ENCODE data around the gene ABI3BP.

Gene ABI3BP

DNA sequence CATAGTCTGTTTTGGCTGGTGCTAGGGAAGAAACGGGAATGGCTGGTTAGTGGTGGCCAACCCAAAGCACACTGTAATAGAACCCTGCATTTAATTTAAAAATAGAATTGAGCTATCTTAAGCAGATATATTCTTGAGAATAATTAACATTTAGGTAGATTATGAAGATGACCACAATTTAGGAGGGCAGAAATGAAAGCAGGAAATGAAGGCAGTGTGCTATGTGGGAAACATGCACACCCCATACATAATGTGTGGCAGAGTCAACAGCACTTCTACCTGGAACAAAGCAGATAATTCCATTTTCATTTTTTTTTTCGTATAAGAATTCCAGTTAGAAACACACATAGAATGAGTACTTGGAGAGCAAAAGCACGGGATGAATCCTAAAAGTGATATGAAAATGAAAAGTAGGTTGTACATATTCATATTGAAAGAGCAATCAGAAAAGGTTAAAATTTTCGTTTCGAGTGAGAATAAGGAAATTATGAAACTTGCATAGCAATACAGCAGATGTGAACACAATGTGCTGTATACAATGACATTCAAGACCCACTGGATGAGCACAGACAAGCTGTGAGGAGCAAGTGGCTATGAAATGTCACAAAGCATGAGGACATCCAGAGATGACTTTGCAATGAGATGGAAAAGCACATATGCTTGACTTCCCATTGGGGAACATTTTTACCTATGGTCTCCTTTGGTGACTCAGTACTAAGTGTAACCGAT lies 181.3 kb downstream of the ABI3BP start:
- H3K9me3 Mint-ChIP-seq, result no peaks in the 10 kb centered on the region
- H3K27me3 Mint-ChIP-seq, result peaks cover 17% of the 10 kb centered on the region
- no peaks in the 10 kb centered on the region for H3K4me1 Mint-ChIP-seq
- H3K4me3 Mint-ChIP-seq, result no peak overlapping the region
- no peaks in the 10 kb centered on the region for H3K36me3 Mint-ChIP-seq
- no peak overlapping the region for H3K27ac Mint-ChIP-seq

DNA sequence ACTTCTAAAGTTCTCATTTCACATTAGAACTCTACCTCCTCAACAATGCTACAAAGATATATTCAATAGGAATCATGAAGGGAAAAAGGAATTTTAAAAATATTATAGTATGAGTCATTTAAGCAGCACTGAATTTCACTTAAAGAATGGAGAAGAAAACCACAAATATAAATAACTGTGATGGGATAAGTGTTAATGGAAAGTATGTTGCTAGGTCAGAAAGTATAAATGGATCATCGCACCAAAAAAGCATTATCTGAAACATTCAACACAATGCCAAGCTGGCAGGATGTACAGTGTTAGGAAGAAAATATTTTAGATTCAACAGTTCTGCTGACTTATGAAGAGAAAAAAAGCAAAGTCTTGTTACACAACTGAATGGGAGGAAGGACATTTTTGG lies 182.6 kb downstream of the ABI3BP start:
- Mint-ChIP-seq H3K36me3 (no peaks in the 10 kb centered on the region), H3K4me1 (no peaks in the 10 kb centered on the region), H3K27me3 (peaks cover 15% of the 10 kb centered on the region), H3K27ac (no peak overlapping the region), H3K9me3 (no peaks in the 10 kb centered on the region), H3K4me3 (no peak overlapping the region)

DNA sequence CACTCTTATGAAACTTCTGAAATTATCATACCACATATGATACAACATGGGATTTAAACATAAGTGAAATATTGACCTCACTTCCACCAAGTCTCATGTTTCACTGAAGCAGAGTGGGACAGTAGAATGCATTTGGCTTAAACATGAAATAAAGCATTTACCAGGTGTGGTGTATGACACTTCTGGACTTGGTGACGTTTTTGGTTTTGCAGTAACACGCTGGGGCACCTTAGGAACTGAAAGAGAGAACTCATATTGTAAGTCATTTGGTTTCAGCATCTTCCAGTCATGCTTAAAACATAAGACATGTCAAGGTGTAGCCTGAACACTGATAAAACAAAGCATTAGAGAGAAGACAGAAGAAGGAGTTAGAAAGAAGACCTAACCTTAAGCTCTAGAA lies 188.6 kb downstream of the ABI3BP start:
- H3K9me3 Mint-ChIP-seq, result no peaks in the 10 kb centered on the region
- no peak overlapping the region for H3K27ac Mint-ChIP-seq
- H3K4me1 Mint-ChIP-seq, result no peaks in the 10 kb centered on the region

DNA sequence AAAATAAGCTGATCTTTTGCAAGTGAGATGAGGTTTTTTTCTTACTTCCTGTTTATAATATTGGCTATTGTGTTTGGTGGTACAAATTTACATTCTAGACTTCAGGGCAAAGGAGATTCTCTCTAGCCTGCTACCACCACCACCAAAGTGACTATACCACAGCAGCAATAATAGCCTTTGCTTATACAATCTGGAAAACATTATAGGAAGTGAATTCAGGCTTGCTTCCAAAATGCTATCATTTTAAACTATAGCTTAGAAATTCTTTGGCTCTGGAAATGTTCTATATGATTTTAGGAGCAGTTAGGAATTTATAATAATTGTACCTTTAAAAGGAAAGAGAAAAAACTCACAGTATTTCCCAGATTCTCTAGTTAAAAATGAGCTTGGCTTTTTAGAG lies 189.5 kb downstream of the ABI3BP start:
- Mint-ChIP-seq H3K4me3 (no peak overlapping the region), H3K36me3 (no peaks in the 10 kb centered on the region), H3K4me1 (no peaks in the 10 kb centered on the region), H3K27ac (no peak overlapping the region), H3K27me3 (peaks cover 6% of the 10 kb centered on the region), H3K9me3 (no peaks in the 10 kb centered on the region)

More for the DNA sequence above, 188.6 kb downstream of the ABI3BP start:
- peaks cover 12% of the 10 kb centered on the region for H3K27me3 Mint-ChIP-seq
- no peak overlapping the region for H3K4me3 Mint-ChIP-seq
- H3K36me3 Mint-ChIP-seq, result no peaks in the 10 kb centered on the region

DNA sequence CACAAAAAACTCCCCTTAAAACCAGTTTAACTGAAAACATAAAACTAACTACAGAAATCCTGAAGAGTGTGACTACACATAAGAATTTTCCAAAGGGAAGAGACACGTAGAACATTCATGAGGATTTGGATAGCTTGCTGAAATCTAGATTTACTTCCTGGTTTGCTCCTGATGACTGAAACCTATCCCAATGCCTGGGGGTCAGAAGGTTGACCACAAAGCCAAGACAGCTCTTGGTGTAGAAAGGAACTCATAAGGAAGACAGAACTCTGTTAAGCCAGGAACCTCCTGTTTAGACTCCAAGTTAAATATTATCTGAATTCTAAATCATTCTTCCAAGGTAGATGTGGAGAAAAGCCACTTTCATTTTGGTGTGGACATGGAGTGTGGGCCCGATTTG lies 191.1 kb downstream of the ABI3BP start:
- H3K36me3 Mint-ChIP-seq, result no peaks in the 10 kb centered on the region
- H3K27ac Mint-ChIP-seq, result no peak overlapping the region
- H3K4me3 Mint-ChIP-seq, result no peak overlapping the region
- peaks cover 4% of the 10 kb centered on the region for H3K27me3 Mint-ChIP-seq
- no peaks in the 10 kb centered on the region for H3K9me3 Mint-ChIP-seq
- no peaks in the 10 kb centered on the region for H3K4me1 Mint-ChIP-seq

DNA sequence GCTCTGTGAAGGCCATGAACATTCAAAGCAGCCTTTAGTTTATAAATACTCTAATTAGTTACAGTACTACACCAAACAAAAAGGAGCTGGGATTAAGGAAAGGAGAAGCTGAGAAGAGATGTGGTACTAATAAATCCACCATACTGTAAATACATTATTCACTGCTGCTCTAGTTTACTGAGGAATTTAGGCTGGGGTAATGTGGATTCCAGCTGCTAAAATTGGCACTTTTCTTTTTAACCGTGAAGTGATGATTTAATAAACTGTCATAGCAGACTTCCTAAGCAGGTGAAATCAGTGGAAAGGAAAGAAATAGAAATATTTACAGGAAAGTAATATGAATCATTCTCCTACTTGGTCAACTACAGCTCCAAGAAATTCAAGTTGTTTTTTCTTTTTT lies 195.2 kb downstream of the ABI3BP start:
- no peak overlapping the region for H3K27ac Mint-ChIP-seq
- no peaks in the 10 kb centered on the region for H3K27me3 Mint-ChIP-seq

DNA sequence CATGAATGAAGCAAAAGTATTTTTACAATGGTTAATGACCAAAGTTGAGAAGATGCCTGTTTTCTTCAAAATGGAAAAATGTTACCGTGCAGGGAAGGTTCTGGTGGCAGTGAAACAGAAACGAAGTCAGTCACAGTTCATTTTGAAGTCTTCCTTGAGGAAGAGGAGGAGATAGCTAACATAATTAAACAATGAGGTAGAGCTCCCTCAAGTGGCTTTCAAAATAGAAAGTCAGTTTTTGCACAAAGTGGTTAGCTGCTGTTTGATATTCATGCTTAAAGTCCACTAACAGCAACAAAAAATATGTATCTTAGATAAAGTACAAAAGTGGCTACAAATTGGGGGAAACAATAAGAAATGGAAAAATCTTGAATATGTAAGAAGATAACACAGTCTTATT lies 196.7 kb downstream of the ABI3BP start:
- no peak overlapping the region for H3K4me3 Mint-ChIP-seq
- no peaks in the 10 kb centered on the region for H3K36me3 Mint-ChIP-seq
- H3K27me3 Mint-ChIP-seq, result no peaks in the 10 kb centered on the region
- H3K4me1 Mint-ChIP-seq, result peaks cover 6% of the 10 kb centered on the region
- no peaks in the 10 kb centered on the region for H3K9me3 Mint-ChIP-seq
- H3K27ac Mint-ChIP-seq, result no peak overlapping the region

More for the DNA sequence above, 195.2 kb downstream of the ABI3BP start:
- Mint-ChIP-seq H3K4me3 (no peak overlapping the region), H3K36me3 (no peaks in the 10 kb centered on the region), H3K4me1 (peaks cover 6% of the 10 kb centered on the region), H3K9me3 (no peaks in the 10 kb centered on the region)

DNA sequence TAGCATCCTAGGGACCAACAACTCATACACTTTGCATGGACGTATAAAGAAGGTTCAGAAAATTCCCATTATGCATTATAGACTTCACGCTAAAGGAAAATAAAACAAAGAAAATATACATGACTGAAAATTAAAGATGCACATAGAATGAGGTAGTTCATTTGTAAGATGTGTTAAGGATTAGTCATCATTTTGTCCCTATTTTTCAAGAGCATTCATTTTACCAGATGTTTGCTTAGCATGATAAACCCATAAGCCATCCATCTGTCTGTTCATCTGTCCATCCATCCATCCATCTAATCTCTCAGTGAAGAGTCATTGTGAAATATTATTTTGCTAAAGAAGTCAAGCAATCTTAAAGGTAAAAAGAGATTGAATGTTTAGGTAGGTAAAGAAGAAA lies 203.6 kb downstream of the ABI3BP start:
- no peaks in the 10 kb centered on the region for H3K4me1 Mint-ChIP-seq
- H3K36me3 Mint-ChIP-seq, result no peaks in the 10 kb centered on the region
- H3K9me3 Mint-ChIP-seq, result peaks cover 5% of the 10 kb centered on the region
- H3K27ac Mint-ChIP-seq, result no peak overlapping the region
- H3K27me3 Mint-ChIP-seq, result no peaks in the 10 kb centered on the region
- no peak overlapping the region for H3K4me3 Mint-ChIP-seq

DNA sequence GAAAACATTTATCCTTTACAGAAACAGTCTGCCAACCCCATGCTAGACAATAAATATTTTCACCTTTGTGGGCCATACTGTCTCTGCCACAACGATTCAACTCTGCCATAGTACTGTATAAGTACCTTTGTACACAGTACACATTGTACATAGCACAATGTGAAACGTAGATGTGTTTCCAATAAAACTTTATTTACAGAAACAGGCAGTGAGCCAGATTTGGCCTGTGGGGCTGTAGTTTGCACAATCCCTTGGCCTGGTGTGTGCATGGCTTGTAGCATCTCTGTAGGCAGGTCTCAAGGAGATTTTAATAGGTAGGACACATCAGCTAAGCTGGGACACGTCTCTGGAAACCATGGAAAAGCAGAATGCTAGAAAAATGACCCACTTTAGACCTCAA lies 209.6 kb downstream of the ABI3BP start:
- H3K27me3 Mint-ChIP-seq, result no peaks in the 10 kb centered on the region
- no peaks in the 10 kb centered on the region for H3K4me1 Mint-ChIP-seq
- no peak overlapping the region for H3K4me3 Mint-ChIP-seq
- no peaks in the 10 kb centered on the region for H3K36me3 Mint-ChIP-seq
- peaks cover 8% of the 10 kb centered on the region for H3K9me3 Mint-ChIP-seq
- no peak overlapping the region for H3K27ac Mint-ChIP-seq

DNA sequence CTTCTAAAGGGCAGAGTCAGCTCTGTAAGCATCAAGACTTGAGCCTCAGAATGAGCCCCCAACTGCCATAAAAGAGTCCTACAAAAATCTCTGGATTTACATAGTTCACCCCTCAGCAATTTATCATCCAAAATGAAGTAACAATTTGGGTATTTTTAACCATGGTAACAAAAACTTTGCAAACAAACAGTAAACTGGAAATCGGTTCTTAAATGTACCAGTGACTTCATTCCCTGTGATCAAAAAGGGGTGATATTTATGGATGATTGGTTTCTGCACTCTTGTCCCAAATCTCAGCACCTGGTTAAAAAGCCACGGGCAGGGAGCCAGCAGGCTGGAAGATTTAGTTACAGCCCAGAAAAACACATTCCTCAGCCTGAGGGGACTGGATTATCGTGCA lies 210.3 kb downstream of the ABI3BP start:
- H3K27me3 Mint-ChIP-seq, result no peaks in the 10 kb centered on the region
- H3K36me3 Mint-ChIP-seq, result no peaks in the 10 kb centered on the region
- H3K27ac Mint-ChIP-seq, result no peak overlapping the region
- no peaks in the 10 kb centered on the region for H3K4me1 Mint-ChIP-seq
- no peak overlapping the region for H3K4me3 Mint-ChIP-seq
- peaks cover 8% of the 10 kb centered on the region for H3K9me3 Mint-ChIP-seq

DNA sequence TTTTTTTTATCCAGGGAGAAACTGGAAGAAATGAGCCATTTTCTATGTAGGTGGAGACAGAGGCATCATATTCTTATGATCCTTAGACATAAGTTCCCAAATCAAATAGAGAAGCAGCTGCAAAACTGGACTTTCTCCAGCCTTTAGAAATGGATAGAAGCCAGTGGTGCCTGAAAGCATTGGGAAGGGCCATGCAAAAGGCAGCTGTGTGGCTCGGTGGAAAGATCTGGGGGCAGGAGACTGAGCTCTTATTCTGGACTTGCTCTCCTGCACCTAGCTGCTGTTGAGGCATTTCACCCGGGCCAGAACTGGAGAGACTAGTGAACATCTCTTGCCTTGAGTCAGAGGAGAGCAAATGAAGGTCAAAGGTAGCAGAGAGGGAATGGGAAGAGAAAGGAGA lies 210.9 kb downstream of the ABI3BP start:
- no peaks in the 10 kb centered on the region for H3K4me1 Mint-ChIP-seq
- H3K27me3 Mint-ChIP-seq, result no peaks in the 10 kb centered on the region

DNA sequence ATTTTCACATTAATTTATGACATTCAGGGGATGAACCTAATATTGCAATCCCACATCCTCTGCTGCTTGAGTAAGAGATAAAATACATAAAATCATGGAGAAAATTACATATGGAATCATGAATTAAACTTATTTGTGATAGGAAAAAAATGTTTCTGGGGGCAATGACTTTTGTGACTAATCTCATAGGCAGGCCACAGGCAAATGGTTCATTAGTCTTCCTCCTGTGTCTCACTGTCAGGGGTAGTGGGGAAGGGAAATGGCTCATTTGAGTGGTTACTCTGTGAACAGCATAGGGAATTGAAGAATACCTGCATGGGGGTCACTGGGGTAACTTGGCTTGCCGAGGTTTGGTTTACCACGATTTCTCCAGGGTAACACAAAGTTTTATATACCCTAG lies 211.9 kb downstream of the ABI3BP start:
- H3K9me3 Mint-ChIP-seq, result peaks cover 8% of the 10 kb centered on the region
- H3K4me1 Mint-ChIP-seq, result no peaks in the 10 kb centered on the region
- H3K4me3 Mint-ChIP-seq, result no peak overlapping the region
- H3K27me3 Mint-ChIP-seq, result no peaks in the 10 kb centered on the region
- no peaks in the 10 kb centered on the region for H3K36me3 Mint-ChIP-seq
- H3K27ac Mint-ChIP-seq, result no peak overlapping the region

More for the DNA sequence above, 210.9 kb downstream of the ABI3BP start:
- Mint-ChIP-seq H3K36me3 (no peaks in the 10 kb centered on the region), H3K4me3 (no peak overlapping the region), H3K27ac (no peak overlapping the region), H3K9me3 (peaks cover 8% of the 10 kb centered on the region)

DNA sequence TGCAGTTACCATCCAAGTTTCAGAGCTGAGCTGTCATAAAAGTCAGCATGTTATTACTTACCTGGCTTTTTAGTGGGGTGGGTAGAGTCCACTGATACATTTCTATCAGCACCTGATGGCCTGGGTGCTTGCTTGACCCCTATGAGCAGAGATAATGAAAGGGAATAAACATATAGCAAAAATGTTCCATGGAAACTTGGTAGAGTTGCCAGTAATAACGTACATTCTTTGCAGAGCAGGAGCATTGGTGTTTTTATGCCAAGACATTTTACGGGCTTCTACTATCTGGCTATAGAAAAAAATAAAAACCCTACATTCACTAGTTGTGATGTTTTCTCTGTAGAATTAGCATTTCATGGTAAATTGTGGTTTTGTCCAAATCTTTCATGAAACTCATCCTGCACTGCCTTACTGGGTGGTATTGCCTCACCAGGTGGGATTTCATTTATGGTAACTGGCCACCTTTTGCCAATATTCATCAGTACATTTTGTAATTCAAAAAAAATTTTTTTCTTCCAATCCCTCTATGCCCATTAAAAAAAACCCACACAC lies 213.1 kb downstream of the ABI3BP start:
- H3K4me1 Mint-ChIP-seq, result no peaks in the 10 kb centered on the region

DNA sequence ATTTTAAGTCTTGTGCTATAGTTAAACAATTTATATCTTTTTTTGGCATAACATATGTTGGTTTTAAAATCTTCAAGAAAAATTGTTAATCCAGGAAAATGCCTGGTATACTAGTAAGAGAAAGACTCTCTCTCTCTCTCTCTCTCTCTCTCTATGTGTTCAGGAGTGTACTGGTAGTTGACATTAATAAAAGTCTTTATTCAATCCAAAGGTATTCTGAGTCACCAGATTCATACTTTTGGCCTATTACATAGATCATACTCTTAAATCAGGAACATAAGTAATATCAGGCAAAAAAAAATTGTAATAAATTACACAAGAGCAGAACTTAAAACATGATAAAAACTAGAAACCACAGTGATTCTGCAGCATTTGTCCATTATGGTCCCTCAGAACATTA lies 213.7 kb downstream of the ABI3BP start:
- H3K27ac Mint-ChIP-seq, result no peak overlapping the region
- H3K36me3 Mint-ChIP-seq, result no peaks in the 10 kb centered on the region
- no peak overlapping the region for H3K4me3 Mint-ChIP-seq
- H3K27me3 Mint-ChIP-seq, result no peaks in the 10 kb centered on the region
- H3K4me1 Mint-ChIP-seq, result no peaks in the 10 kb centered on the region
- peaks cover 1% of the 10 kb centered on the region for H3K9me3 Mint-ChIP-seq

More for the DNA sequence above, 213.1 kb downstream of the ABI3BP start:
- H3K9me3 Mint-ChIP-seq, result peaks cover 4% of the 10 kb centered on the region
- H3K36me3 Mint-ChIP-seq, result no peaks in the 10 kb centered on the region
- H3K27ac Mint-ChIP-seq, result no peak overlapping the region
- no peaks in the 10 kb centered on the region for H3K27me3 Mint-ChIP-seq
- no peak overlapping the region for H3K4me3 Mint-ChIP-seq

DNA sequence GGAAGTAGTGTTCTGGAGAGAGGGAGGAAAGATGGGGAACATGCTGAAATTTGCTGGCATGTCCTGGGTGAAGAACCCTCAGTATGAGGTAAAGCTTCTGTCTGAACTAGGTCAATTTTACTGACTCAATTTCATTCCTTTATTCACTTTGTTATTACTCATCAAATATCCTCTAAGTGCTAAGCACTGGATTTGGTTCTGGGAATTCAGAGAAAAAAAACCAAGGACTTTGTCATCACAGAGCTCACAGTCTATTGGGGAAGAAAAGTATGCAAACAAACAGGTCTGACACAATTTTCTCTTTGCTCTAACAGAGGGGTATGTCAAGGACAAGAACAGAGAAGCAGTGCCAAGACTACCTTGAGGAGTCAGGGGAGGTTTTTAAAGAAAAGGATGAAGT lies 215.9 kb downstream of the ABI3BP start:
- Mint-ChIP-seq H3K27ac (no peak overlapping the region), H3K4me1 (no peaks in the 10 kb centered on the region), H3K4me3 (no peak overlapping the region), H3K36me3 (no peaks in the 10 kb centered on the region), H3K27me3 (no peaks in the 10 kb centered on the region), H3K9me3 (no peaks in the 10 kb centered on the region)

DNA sequence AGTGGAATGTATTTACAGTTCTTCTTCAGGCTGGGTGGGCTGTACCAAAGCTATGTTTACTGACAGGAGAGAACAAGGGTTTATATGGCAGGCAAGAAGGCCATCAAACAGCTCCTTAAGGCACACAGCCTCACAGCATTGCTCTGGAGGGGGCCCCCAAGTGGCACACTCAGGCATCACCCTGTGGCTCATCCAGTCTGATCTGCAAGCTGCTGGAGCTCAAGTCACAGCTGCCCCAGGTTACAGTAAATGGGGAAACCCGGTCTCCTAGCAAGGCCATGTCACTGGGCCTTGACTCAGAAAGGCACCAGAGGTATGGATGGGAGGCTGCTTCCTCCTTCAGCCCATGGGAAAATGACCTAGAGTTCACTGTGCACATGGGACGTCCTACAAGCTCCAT lies 216.5 kb downstream of the ABI3BP start:
- no peaks in the 10 kb centered on the region for H3K27me3 Mint-ChIP-seq
- no peak overlapping the region for H3K27ac Mint-ChIP-seq
- H3K36me3 Mint-ChIP-seq, result no peaks in the 10 kb centered on the region
- H3K9me3 Mint-ChIP-seq, result no peaks in the 10 kb centered on the region
- H3K4me3 Mint-ChIP-seq, result no peak overlapping the region
- H3K4me1 Mint-ChIP-seq, result no peaks in the 10 kb centered on the region

Measured in activated naive CD4-positive, alpha-beta T cell treated with anti-CD3 and anti-CD28 coated beads, Interleukin-2, amount 50 U/mL, for 24 hours (primary cell).